H1 (cell line): ENCODE results near the gene SLC1A2.

ENCODE experiments used
- EP300 ChIP-seq, 2 experiments: IDR thresholded peaks; 1 replicate in 1 of 2; 2 replicates in 1 of 2; pipeline ENCODE4 v1.6.1; 2011 to 2012; ENCODE audit warnings: low read depth in 2 of 2, low read length in 2 of 2, mild to moderate bottlenecking in 2 of 2, borderline replicate concordance in 1 of 2, inconsistent platforms in 1 of 2, moderate library complexity in 1 of 2
- EZH2 ChIP-seq: fragments of 200-600 bp; sonication (generic); IDR thresholded peaks from 2 replicates; pipeline ENCODE4 v1.7.1; 2012; ENCODE audit warnings: low read depth, mild to moderate bottlenecking, moderate library complexity, low read length, inconsistent platforms; ENCODE audit not compliant: severe bottlenecking
- JUND ChIP-seq: IDR thresholded peaks from 2 replicates; pipeline ENCODE4 v1.6.1; 2011; ENCODE audit warnings: mild to moderate bottlenecking, improper control_type of control experiment, low read length
- POLR2A ChIP-seq, 2 experiments: IDR thresholded peaks; 1 replicate in 1 of 2; 2 replicates in 1 of 2; pipeline ENCODE4 v1.6.1; 2011; ENCODE audit warnings: low read depth in 2 of 2, low read length in 2 of 2, mild to moderate bottlenecking in 2 of 2; ENCODE audit errors: control extremely low read depth in 1 of 2
- TF ChIP-seq, protein P1 (sequence below), 3 experiments: IDR thresholded peaks; 1 replicate in 2 of 3; 2 replicates in 1 of 3; pipeline versions ENCODE4 v1.5.1 to v1.6.1; 2011; ENCODE audit warnings: low read length in 3 of 3, mild to moderate bottlenecking in 3 of 3, inconsistent platforms in 2 of 3, low read depth in 1 of 3, moderate library complexity in 1 of 3; ENCODE audit not compliant: insufficient read depth in 1 of 3; ENCODE audit errors: control extremely low read depth in 1 of 3

GRCh38 chr11:35375332-35376117 is 43.8 kb downstream of the SLC1A2 start:
- no peak for TF ChIP-seq POLR2A (IDR thresholded peaks at IDR 0.05; ENCODE audit: control extremely low read depth in 1 of 2, low read depth in 2 of 2, low read length in 2 of 2)
- no peak for TF ChIP-seq JUND
- TF ChIP-seq EZH2: no peak
- no peak for TF ChIP-seq EP300 (IDR thresholded peaks at IDR 0.05; ENCODE audit: borderline replicate concordance in 1 of 2, low read depth in 2 of 2, low read length in 2 of 2)
- TF ChIP-seq, protein P1, sequence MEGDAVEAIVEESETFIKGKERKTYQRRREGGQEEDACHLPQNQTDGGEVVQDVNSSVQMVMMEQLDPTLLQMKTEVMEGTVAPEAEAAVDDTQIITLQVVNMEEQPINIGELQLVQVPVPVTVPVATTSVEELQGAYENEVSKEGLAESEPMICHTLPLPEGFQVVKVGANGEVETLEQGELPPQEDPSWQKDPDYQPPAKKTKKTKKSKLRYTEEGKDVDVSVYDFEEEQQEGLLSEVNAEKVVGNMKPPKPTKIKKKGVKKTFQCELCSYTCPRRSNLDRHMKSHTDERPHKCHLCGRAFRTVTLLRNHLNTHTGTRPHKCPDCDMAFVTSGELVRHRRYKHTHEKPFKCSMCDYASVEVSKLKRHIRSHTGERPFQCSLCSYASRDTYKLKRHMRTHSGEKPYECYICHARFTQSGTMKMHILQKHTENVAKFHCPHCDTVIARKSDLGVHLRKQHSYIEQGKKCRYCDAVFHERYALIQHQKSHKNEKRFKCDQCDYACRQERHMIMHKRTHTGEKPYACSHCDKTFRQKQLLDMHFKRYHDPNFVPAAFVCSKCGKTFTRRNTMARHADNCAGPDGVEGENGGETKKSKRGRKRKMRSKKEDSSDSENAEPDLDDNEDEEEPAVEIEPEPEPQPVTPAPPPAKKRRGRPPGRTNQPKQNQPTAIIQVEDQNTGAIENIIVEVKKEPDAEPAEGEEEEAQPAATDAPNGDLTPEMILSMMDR (IDR thresholded peaks at IDR 0.05; ENCODE audit: control extremely low read depth in 1 of 3, insufficient read depth in 1 of 3, low read depth in 1 of 3, low read length in 3 of 3): no peak
